ENCODE data around the gene MT1E.
"Not testable (repeated sequence)": the region's sequence is repeated elsewhere in the genome, so short reads cannot be mapped to it uniquely, and the experiment has no call there.

MT1E gene

GRCh38 chr16:56607109-56607618 lies 18.4 kb upstream of the MT1E start:
- no peak for DNase-seq (ENCODE audit: low read depth in 2 of 2)

- no peak for DNase-seq (ENCODE audit: low read depth in 2 of 2)
Observed at GRCh38 chr16:56607675-56608042, 17.9 kb upstream of the MT1E start.

- DNase-seq (ENCODE audit: low read depth in 2 of 2), result peak; percentile 84 to 87
Observed at GRCh38 chr16:56608043-56608875, 17.3 kb upstream of the MT1E start, which contains the start of gene MT2A. Gene MT2A (plus strand): TSS chr16:56608584. CDS start chr16:56608656, 72 bp downstream.

GRCh38 chr16:56608876-56609462 lies 16.6 kb upstream of the MT1E start:
- no peak for DNase-seq (ENCODE audit: low read depth in 2 of 2)

GRCh38 chr16:56609463-56609921 lies 16.1 kb upstream of the MT1E start:
- DNase-seq (ENCODE audit: low read depth in 2 of 2), result peak; percentile 53 to 67

GRCh38 chr16:56610017-56610608 lies 15.5 kb upstream of the MT1E start:
- peak; percentile 56 to 76 for DNase-seq (ENCODE audit: low read depth in 2 of 2)

- DNase-seq (ENCODE audit: low read depth in 2 of 2), result no peak
Observed at GRCh38 chr16:56610609-56611111, 14.9 kb upstream of the MT1E start.

- DNase-seq (ENCODE audit: low read depth in 2 of 2), result no peak
Observed at GRCh38 chr16:56611281-56611833, 14.2 kb upstream of the MT1E start.

GRCh38 chr16:56613706-56614105 lies 11.9 kb upstream of the MT1E start:
- DNase-seq (ENCODE audit: low read depth in 2 of 2), result no peak

- no peak for DNase-seq (ENCODE audit: low read depth in 2 of 2)
Observed at GRCh38 chr16:56614549-56614991, 11.0 kb upstream of the MT1E start.

- DNase-seq (ENCODE audit: low read depth in 2 of 2), result no peak
Observed at GRCh38 chr16:56615353-56615752, 10.2 kb upstream of the MT1E start.

GRCh38 chr16:56616608-56617211 lies 8.9 kb upstream of the MT1E start:
- no peak for DNase-seq (ENCODE audit: low read depth in 2 of 2)

- peak in 1 of 2 experiments; percentile 64 for DNase-seq (ENCODE audit: low read depth in 2 of 2)
Observed at GRCh38 chr16:56617212-56618085, 8.1 kb upstream of the MT1E start.

GRCh38 chr16:56618138-56618537 lies 7.4 kb upstream of the MT1E start:
- DNase-seq (ENCODE audit: low read depth in 2 of 2), result no peak

GRCh38 chr16:56620339-56620897 lies 5.2 kb upstream of the MT1E start:
- DNase-seq (ENCODE audit: low read depth in 2 of 2), result no peak

GRCh38 chr16:56621665-56622445 lies 3.7 kb upstream of the MT1E start:
- not testable (repeated sequence) for DNase-seq (ENCODE audit: low read depth in 2 of 2)

- not testable (repeated sequence) for DNase-seq (ENCODE audit: low read depth in 2 of 2)
Observed at GRCh38 chr16:56623184-56623583, 2.4 kb upstream of the MT1E start.

- no peak for DNase-seq (ENCODE audit: low read depth in 2 of 2)
Observed at GRCh38 chr16:56623637-56624036, 1.9 kb upstream of the MT1E start.

GRCh38 chr16:56625943-56626654 lies 518 bp downstream of the MT1E start:
- DNase-seq (ENCODE audit: low read depth in 2 of 2), result no peak
